Neural progenitor cell (in vitro differentiated cells): Measurements from ENCODE around the gene POLDIP3.

Source experiments
- CTCF ChIP-seq: fragments of 200-600 bp; sonication (generic); IDR thresholded peaks from 2 replicates; pipeline ENCODE4 v1.5.1; 2017; ENCODE audit warnings: antibody characterized with exemption, mild to moderate bottlenecking
- EZH2 ChIP-seq: fragments of 200-600 bp; sonication (generic); IDR thresholded peaks from 2 replicates; pipeline ENCODE4 v1.6.1; 2017; ENCODE audit warnings: antibody characterized with exemption, mild to moderate bottlenecking, moderate library complexity

DNA sequence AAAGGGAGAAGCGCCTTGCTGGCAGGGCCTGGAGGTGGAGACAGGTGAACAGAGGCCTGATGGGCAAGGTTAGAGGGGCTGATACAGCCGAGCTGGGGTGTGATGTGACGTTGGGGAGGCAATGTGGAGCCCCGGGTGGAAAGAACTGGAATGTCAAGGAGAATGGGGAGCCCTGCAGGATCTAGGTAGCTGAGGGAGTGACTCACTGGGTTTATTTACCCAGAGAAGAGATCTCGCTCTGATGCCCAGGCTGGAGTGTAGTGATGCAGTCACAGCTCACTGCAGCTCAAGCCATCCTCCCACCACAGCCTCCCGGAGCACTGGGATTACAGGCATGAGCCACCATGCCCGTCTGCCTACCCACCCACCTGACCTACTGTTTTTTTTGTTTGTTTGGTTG, 36.5 kb upstream of the POLDIP3 start:
- TF ChIP-seq CTCF (no peak), EZH2 (no peak)
